Subcutaneous adipose tissue (tissue), 4 donors: Measurements from ENCODE around the gene COPS8. TPM values are rescaled to one million over a fixed set of nuclear protein-coding genes. Genes with fewer than 3 reads are reported as not detected.

Source experiments
- total RNA-seq, 4 donors: library from RNA; depleted of rRNA; stranded (reverse); fragments of >200 nt; gene quantifications; one replicate each; pipeline ENCODE4 v1.1.0, GENCODE V29; 2016
- TF ChIP-seq, protein P1 (sequence below): fragments of 450-650 bp; IDR thresholded peaks from one replicate; pipeline ENCODE4 v1.5.1; 2016; ENCODE audit warnings: low read depth, mild to moderate bottlenecking, control low read depth, antibody characterized with exemption, moderate library complexity

Gene COPS8
- total RNA-seq, 4 donors from 2014 or later, result 81.0 to 139 (median 124) TPM

DNA sequence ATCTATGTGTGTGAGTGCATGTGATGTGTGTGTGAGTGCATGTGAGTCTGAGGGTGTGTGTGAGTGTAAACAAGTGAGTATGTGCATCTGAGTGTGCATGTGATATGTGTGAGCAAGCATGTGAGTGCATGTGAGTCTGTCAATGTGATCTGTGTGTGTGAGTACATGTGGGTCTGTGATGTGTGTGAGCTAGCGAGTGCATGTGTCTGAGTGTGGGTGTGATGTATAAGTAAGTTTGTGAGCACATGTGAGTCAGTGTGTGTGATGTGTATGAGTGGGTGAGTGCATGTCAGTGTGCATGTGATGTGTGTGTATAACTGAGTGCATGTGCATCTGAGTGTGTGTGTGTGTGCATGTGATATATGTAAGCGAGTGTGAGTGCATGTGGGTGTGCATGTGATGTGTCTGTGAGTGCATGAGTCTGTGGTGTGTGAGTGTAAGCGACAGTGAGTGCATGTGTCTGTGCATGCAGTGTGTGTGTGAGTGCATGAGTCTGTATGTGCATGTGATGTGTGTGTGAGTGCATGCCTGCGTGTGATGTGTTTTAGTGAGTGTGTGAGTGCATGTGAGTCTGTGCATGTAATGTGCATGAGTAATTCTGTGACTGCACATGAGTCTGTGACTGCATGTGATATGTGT is 44.1 kb downstream of the COPS8 start:
- TF ChIP-seq, protein P1, sequence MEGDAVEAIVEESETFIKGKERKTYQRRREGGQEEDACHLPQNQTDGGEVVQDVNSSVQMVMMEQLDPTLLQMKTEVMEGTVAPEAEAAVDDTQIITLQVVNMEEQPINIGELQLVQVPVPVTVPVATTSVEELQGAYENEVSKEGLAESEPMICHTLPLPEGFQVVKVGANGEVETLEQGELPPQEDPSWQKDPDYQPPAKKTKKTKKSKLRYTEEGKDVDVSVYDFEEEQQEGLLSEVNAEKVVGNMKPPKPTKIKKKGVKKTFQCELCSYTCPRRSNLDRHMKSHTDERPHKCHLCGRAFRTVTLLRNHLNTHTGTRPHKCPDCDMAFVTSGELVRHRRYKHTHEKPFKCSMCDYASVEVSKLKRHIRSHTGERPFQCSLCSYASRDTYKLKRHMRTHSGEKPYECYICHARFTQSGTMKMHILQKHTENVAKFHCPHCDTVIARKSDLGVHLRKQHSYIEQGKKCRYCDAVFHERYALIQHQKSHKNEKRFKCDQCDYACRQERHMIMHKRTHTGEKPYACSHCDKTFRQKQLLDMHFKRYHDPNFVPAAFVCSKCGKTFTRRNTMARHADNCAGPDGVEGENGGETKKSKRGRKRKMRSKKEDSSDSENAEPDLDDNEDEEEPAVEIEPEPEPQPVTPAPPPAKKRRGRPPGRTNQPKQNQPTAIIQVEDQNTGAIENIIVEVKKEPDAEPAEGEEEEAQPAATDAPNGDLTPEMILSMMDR, result no peak

DNA sequence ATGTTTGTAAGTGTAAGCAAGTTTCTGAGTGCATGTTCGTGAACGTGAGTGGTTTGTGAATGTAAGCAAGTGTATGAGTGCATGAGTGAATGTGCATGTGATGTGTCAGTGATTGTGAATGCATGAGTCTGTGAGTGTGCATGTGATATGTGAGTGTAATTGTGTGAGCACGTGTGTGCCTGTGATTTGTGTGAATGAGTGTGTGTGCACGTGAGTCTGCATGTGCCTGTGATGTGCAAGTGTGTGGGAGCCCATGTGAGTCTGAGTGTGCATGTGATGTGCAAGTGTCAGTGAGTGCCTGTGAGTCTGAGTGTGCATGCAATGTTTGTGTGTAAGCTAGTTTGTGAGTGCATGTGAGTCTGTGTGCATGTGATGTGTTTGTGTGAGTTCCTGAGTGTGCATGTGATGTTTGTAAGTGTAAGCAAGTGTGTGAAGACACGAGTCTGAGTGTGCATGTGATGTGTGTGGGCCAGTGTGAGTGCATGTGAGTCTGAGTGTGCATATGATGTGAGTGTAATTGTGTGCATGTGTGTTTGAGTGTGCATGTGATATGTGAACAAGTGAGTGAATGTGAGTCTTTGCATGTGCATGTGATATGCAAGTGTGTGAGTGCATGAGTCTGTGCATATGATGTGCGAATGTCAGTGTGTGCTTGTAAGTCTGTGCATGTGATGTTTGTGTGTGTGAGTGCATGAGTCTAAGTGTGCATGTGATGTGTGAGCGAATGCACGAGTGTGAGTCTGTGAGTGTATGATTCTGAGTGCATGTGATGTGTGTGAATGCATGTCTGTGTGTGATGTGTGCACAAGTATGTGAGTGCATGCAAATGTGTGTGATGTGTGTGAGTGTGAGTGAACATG is 45.1 kb downstream of the COPS8 start:
- TF ChIP-seq, protein P1, result no peak

DNA sequence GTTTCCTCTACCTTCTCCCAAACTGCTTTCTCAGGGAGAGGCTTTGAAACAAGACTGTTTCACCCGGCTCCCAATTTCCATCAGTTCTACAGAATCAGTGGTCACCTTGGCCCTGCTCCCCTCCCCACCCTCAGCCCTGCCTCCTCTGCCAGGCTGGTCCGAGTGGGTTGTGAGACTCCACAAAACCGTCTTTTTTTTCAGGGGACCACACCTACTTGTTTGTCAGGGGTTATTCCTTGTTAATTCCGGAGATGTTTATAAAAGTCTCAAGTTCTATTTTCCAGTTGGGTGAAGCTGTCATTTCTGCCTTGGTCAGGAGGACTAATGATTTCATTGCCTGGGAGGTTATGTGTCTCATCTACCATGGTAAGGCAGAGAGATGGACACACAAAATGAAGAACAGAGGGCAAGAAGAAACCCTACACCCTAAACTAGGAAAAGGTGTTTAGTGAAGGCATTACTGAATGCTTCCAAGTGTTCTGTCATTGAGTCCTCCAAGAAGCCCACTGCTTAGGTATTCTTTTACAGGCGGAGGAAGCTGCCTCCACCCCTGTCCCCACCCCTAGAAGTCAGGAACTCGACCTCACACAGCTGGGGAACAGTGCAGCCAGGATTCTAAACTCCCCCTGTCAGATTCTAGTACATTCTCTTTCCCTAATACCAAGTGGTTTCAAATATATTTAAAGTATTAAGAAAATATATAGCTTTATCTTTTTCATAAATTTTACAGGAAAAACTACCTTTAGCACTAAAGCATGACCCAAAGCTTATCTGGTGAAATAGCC is 46.3 kb downstream of the COPS8 start:
- TF ChIP-seq, protein P1, result no peak

DNA sequence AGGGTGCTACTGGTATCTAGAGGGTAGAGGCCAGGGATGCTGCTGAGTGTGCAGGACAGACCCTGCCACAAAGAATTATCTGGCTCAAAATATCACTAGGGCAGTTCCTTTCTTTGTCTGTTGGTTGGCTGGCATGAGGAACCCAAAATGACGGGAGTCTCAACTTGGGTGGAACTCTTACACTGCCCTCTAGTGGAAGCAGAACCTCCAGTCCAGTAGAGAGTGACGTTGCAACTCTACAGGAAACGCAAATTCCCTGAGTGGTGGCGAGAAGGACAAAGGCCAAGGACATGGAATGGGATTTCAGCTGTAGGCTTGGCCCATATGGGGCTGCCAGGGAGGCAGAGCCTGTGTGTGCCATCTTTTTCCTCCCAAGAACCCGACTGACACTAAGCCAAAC is 47.1 kb downstream of the COPS8 start:
- TF ChIP-seq, protein P1, result no peak

DNA sequence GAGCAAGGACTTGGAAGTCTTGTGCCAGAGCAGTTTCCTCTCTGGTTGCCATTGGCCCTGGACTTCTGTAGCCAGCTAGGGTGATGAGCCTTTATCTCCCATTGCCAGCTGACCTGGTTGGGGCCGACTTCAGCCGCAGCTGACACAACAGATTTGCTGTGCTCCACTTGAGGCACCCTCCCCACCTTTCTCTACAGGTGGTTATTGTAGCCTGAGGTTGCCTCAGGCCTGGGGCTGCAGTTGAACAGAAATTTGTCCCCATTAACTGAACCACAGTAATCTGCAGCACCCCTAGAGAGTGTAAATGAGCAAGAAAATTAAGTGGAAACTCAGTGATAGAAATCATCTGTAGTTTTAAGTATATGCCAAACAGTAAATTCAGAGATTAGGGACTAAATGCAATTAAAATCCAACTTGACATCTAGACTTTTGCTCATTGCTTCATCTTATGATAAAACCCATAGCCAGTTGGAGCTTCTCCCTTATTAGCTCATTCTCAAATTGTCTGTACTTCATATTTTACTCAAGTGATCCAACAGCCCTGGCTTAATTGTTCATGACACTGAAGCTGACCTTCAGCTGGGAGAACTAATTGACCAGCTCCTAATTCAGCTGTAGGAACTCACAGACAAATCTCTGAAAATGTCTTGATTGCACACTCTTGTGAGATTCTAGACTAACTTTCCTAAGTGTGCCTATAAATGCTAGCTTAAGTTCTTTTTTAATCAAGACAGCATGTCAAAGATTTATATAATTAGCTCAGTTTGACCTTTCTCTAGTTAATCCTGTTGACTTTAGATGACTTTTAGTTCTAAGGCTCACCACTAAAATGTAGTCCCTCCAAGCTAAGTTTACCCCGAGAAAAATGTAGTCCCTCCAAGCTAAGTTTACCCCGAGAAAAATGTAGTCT is 48.9 kb downstream of the COPS8 start:
- TF ChIP-seq, protein P1, result no peak

DNA sequence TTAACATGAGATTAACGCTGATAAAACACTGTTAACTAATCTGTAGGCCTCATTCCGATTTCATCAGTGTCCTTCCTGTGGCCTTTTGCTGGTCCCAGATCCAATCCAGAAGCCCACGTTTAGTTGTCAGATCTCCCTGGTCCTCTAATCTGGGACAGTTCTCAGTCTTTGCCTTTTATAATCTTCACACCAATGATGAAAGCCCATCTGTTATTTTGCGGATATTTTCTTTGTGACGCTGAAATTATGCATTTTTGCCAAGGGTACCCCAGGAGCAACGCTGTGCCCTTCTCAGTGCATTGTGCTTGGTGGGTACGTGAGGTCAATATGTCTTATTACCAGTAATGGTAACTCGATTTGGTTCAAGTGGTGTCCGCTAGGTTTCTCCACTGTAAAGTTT is 51.1 kb downstream of the COPS8 start:
- TF ChIP-seq, protein P1, result no peak
